Right atrium auricular region (tissue), 2 donors: Measurements from ENCODE around the gene C1QTNF6. TPM values are rescaled to one million over a fixed set of nuclear protein-coding genes. Genes with fewer than 3 reads are reported as not detected.

Experiments
- DNase-seq: peaks from one replicate; pipeline ENCODE4 v3.0.0-alpha.2; 2019; ENCODE audit warnings: low spot score
- H3K27ac ChIP-seq, 2 donors: fragments of 200-600 bp; sonication (generic); 1 replicate in 1 of 2; 2 replicates in 1 of 2; pipeline ENCODE4 v1.5.1; 2016 to 2019
- H3K27me3 ChIP-seq, 2 donors: fragments of 200-600 bp; sonication (generic); one replicate each; pipeline versions ENCODE4 v1.5.1 to v1.6.0; 2017 to 2019
- H3K36me3 ChIP-seq: fragments of 200-600 bp; sonication (generic); one replicate; pipeline ENCODE4 v1.5.1; 2016
- H3K4me1 ChIP-seq, 2 donors: fragments of 200-600 bp; sonication (generic); one replicate each; pipeline versions ENCODE4 v1.5.1 to v1.6.0; 2017 to 2019
- H3K4me3 ChIP-seq, 2 donors: fragments of 200-600 bp; sonication (generic); 1 replicate in 1 of 2; 2 replicates in 1 of 2; pipeline ENCODE4 v1.5.1; 2017 to 2019; ENCODE audit warnings: mild to moderate bottlenecking in 1 of 2, moderate library complexity in 1 of 2
- H3K9me3 ChIP-seq, 2 donors: fragments of 200-600 bp; sonication (generic); one replicate each; pipeline ENCODE4 v1.5.1; 2019
- total RNA-seq, 2 donors: library from RNA; depleted of rRNA; stranded (reverse); fragments of >200 nt; gene quantifications; one replicate each; pipeline ENCODE4 v1.1.0, GENCODE V29; 2016
- TF ChIP-seq, protein P1 (sequence below), 2 donors: fragments of 200-600 bp; sonication (generic); IDR thresholded peaks; one replicate each; pipeline ENCODE4 v1.5.1; 2019; ENCODE audit warnings: antibody characterized with exemption in 2 of 2

C1QTNF6 gene
- total RNA-seq, 2 donors from 2014 or later = 1.6 to 2.2 TPM

GRCh38 chr22:37158963-37159290 lies 29.1 kb downstream of the C1QTNF6 start:
- H3K27ac ChIP-seq = no peak overlapping the region
- no peaks in the 10 kb centered on the region for H3K27me3 ChIP-seq
- no peak overlapping the region for H3K4me3 ChIP-seq
- TF ChIP-seq, protein P1, sequence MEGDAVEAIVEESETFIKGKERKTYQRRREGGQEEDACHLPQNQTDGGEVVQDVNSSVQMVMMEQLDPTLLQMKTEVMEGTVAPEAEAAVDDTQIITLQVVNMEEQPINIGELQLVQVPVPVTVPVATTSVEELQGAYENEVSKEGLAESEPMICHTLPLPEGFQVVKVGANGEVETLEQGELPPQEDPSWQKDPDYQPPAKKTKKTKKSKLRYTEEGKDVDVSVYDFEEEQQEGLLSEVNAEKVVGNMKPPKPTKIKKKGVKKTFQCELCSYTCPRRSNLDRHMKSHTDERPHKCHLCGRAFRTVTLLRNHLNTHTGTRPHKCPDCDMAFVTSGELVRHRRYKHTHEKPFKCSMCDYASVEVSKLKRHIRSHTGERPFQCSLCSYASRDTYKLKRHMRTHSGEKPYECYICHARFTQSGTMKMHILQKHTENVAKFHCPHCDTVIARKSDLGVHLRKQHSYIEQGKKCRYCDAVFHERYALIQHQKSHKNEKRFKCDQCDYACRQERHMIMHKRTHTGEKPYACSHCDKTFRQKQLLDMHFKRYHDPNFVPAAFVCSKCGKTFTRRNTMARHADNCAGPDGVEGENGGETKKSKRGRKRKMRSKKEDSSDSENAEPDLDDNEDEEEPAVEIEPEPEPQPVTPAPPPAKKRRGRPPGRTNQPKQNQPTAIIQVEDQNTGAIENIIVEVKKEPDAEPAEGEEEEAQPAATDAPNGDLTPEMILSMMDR (IDR thresholded peaks at IDR 0.05) = no peak
- DNase-seq = no peak
- no peaks in the 10 kb centered on the region for H3K36me3 ChIP-seq
- H3K9me3 ChIP-seq = no peaks in the 10 kb centered on the region
- no peaks in the 10 kb centered on the region for H3K4me1 ChIP-seq

DNA sequence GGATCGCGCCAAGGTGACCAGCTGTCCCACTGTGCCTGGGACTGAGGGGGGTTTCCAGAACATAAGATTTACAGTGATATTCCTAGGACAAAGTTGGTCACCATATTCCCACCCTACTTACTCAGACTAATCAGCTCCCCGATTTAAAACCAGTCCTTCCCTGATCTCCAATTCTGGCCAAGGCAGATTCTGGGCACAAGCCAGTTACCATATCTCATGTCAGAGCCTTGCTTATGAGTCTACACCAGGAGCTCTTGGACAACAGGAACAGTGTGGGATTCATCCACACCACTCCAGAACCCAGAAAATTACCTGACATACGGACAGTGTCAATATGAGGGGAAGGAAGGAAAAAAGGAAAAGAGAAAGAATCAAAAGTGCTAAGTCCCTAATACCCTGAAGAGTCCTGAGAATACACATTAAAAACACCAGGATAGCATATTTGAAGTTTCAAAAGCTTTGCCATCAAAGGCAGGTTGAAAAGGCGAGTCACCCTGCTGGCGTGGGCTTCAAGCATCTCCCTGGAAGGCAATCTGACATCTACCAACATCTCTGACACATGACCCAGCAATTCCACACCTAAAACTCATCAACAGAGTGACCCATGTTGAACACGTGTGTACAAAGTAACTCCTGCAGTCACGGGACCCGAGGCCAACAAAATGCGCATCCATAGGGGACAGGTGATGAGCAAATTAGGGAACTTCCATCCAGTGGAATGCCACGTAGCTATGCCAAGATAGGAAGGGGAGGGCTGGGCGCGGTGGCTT lies 30.3 kb downstream of the C1QTNF6 start:
- H3K36me3 ChIP-seq = no peaks in the 10 kb centered on the region
- no peaks in the 10 kb centered on the region for H3K27me3 ChIP-seq
- no peak overlapping the region for H3K27ac ChIP-seq
- TF ChIP-seq, protein P1 (IDR thresholded peaks at IDR 0.05) = no peak
- DNase-seq = no peak
- no peaks in the 10 kb centered on the region for H3K9me3 ChIP-seq
- no peaks in the 10 kb centered on the region for H3K4me1 ChIP-seq
- H3K4me3 ChIP-seq = no peak overlapping the region

DNA sequence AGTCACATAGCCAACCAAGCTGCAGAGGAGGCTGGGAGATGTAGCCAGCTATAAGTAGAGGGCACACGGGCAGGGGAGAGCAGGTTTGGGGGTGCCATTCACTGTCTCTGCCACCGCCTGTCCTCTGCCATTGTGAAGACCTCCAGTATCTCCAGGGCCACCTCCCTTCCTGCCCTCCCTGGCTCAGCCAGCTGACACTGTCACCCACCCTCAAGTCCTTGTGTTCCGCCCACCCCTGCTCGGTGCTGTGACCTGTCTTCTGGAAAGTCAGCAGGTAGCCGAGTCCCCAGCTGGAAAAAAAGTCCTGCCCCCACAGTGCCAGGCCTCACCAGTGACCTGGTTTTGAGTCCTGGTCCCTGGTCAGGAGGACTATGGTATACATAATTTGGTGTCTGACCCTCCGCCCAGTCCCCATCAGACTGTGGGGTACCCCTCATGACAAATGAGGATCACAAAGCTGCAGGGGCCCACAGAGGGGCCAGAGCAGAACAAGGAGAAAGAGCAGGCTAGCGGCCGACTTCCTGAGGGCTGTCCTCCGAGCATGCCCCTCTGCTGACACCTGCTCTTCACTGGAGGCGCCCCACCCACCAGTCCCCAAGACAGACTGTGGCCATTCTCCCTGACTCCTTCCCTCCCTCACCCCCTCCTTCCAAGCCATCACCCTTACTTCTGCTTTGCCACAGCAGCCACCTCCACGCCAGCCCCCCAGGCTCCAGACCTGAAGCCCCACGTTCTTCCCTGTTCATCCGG lies 31.2 kb downstream of the C1QTNF6 start:
- no peak for DNase-seq
- H3K27me3 ChIP-seq = no peaks in the 10 kb centered on the region

DNA sequence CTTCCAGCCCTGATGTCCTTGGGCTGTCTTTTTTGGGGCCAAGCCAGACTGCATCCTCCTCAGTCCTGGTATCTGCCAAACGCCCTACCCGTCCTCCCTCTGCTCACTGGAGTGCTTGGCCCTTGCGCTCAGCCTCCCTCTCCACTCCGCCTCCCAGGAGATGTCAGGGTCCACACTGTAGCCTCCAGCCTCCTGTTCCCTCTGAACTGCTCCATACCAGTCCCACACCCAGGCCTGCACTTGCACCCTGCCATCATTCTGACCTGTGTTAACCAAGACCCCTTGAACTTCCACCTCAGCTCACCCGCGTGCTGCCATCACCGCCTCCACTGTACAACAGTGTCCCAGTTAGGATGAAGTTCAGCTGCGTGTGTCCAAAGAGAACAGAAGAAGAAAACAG lies 32.1 kb downstream of the C1QTNF6 start:
- no peaks in the 10 kb centered on the region for H3K27me3 ChIP-seq
- DNase-seq = no peak
- no peaks in the 10 kb centered on the region for H3K4me1 ChIP-seq
- TF ChIP-seq, protein P1 (IDR thresholded peaks at IDR 0.05) = no peak
- no peaks in the 10 kb centered on the region for H3K9me3 ChIP-seq
- no peak overlapping the region for H3K27ac ChIP-seq
- no peaks in the 10 kb centered on the region for H3K36me3 ChIP-seq
- no peak overlapping the region for H3K4me3 ChIP-seq

More for the DNA sequence above, 31.2 kb downstream of the C1QTNF6 start:
- H3K4me1 ChIP-seq = no peaks in the 10 kb centered on the region
- TF ChIP-seq, protein P1 (IDR thresholded peaks at IDR 0.05) = no peak
- H3K36me3 ChIP-seq = no peaks in the 10 kb centered on the region
- H3K4me3 ChIP-seq = no peak overlapping the region
- H3K9me3 ChIP-seq = no peaks in the 10 kb centered on the region
- H3K27ac ChIP-seq = no peak overlapping the region

- Histone ChIP-seq H3K27me3 (no peaks in the 10 kb centered on the region), H3K36me3 (no peaks in the 10 kb centered on the region), H3K9me3 (peaks cover 0 to 6% of the 10 kb centered on the region in 2 donors), H3K4me1 (no peaks in the 10 kb centered on the region), H3K4me3 (no peak overlapping the region), H3K27ac (no peak overlapping the region)
- TF ChIP-seq, protein P1 (IDR thresholded peaks at IDR 0.05) = no peak
- no peak for DNase-seq
Measured at GRCh38 chr22:37154925-37155712, 32.9 kb downstream of the C1QTNF6 start.
